Keratinocyte (primary cell): ENCODE measurements around the gene SLC39A13. TPM values are rescaled to one million over a fixed set of nuclear protein-coding genes. Genes with fewer than 3 reads are reported as not detected.

Source experiments
- DNase-seq: peaks from one replicate; pipeline ENCODE4 v3.0.0-alpha.2; 2011; ENCODE audit warnings: low read depth, missing footprints, low spot score
- FAIRE-seq: peaks from 2 replicates; lab custom pipeline; 2011; peaks lifted over from hg19 to GRCh38; lab: Jason Lieb, UNC
- H2AFZ ChIP-seq: 2 replicates; pipeline ENCODE4 v1.6.0; 2012; ENCODE audit warnings: low read length, control low read depth, inconsistent platforms; ENCODE audit not compliant: control insufficient read depth
- H3K27ac ChIP-seq: 2 replicates; pipeline ENCODE4 v1.5.1; 2011; ENCODE audit warnings: low read length; ENCODE audit not compliant: control insufficient read depth, insufficient read depth
- H3K27me3 ChIP-seq: 3 replicates; pipeline ENCODE4 v1.6.0; 2011; ENCODE audit warnings: low read length; ENCODE audit not compliant: control insufficient read depth, insufficient read depth; ENCODE audit errors: extremely low read depth
- H3K36me3 ChIP-seq, 2 experiments: 2 replicates in 1 of 2; 3 replicates in 1 of 2; pipeline ENCODE4 v1.5.1; 2011; ENCODE audit warnings: low read length in 2 of 2, mild to moderate bottlenecking in 1 of 2; ENCODE audit not compliant: control insufficient read depth in 2 of 2, insufficient read depth in 2 of 2; ENCODE audit errors: extremely low read depth in 1 of 2
- H3K4me1 ChIP-seq: 3 replicates; pipeline ENCODE4 v1.5.1; 2011; ENCODE audit warnings: low read length; ENCODE audit not compliant: control insufficient read depth, insufficient read depth; ENCODE audit errors: extremely low read depth
- H3K4me2 ChIP-seq: 3 replicates; pipeline ENCODE4 v1.6.0; 2011; ENCODE audit warnings: low read depth, low read length; ENCODE audit not compliant: control insufficient read depth, insufficient read depth; ENCODE audit errors: extremely low read depth
- H3K4me3 ChIP-seq, 3 experiments: fragments of 200-600 bp in 1 of 3; sonication (generic) in 1 of 3; 2 replicates in 2 of 3; 3 replicates in 1 of 3; pipeline ENCODE4 v1.5.1; 2011 to 2016; ENCODE audit warnings: low read length in 3 of 3, mild to moderate bottlenecking in 3 of 3, control low read depth in 2 of 3, inconsistent platforms in 1 of 3, low read depth in 1 of 3, mixed read lengths in 1 of 3, mixed run types in 1 of 3, moderate library complexity in 1 of 3; ENCODE audit not compliant: control insufficient read depth in 2 of 3, insufficient read depth in 2 of 3; ENCODE audit errors: extremely low read depth in 1 of 3
- H3K79me2 ChIP-seq: 2 replicates; pipeline ENCODE4 v1.6.0; 2012; ENCODE audit warnings: low read length; ENCODE audit not compliant: control insufficient read depth, insufficient read depth
- H3K9ac ChIP-seq: 3 replicates; pipeline ENCODE4 v1.6.0; 2011; ENCODE audit warnings: low read length; ENCODE audit not compliant: control insufficient read depth, insufficient read depth; ENCODE audit errors: extremely low read depth
- H3K9me1 ChIP-seq: 3 replicates; pipeline ENCODE4 v1.6.0; 2011; ENCODE audit warnings: low read length; ENCODE audit not compliant: control insufficient read depth, insufficient read depth; ENCODE audit errors: extremely low read depth
- H3K9me3 ChIP-seq: 2 replicates; pipeline ENCODE4 v1.5.1; 2012; ENCODE audit warnings: low read depth, low read length; ENCODE audit not compliant: control insufficient read depth
- H4K20me1 ChIP-seq: 3 replicates; pipeline ENCODE4 v1.6.0; 2011; ENCODE audit warnings: low read length; ENCODE audit not compliant: control insufficient read depth, insufficient read depth; ENCODE audit errors: extremely low read depth
- EZH2 ChIP-seq: IDR thresholded peaks from one replicate; pipeline ENCODE4 v1.6.1; 2012; ENCODE audit warnings: inconsistent platforms, mild to moderate bottlenecking, low read length, moderate library complexity
- dilution Hi-C: fragments of 300-500 bp; cut with MboI; formaldehyde crosslinking; loops from one replicate; pipeline ENCODE4 v1.7.0; 2020; ENCODE audit warnings: low sequenced_read_pairs; ENCODE audit not compliant: extremely low pct_ligation_motif_present
- polyA plus RNA-seq, 5 experiments: library from polyadenylated mRNA; depleted of rRNA in 3 of 5; stranded (reverse) in 3 of 5; stranded (forward) in 1 of 5; unstranded in 1 of 5; fragments of >200 nt; gene quantifications; 1 replicate in 1 of 5; 2 replicates in 3 of 5; 3 replicates in 1 of 5; pipeline versions ENCODE4 v1.2.1 to v1.2.3, GENCODE V29; 2011 to 2012; ENCODE audit warnings: missing spikeins in 2 of 5, low read depth in 1 of 5, low replicate concordance in 1 of 5
- TF ChIP-seq, protein P1 (sequence below), 3 experiments: IDR thresholded peaks in 1 of 3; conservative IDR thresholded peaks in 1 of 3; optimal IDR thresholded peaks in 1 of 3; 2 replicates in 2 of 3; 3 replicates in 1 of 3; pipeline versions ENCODE3 to v1.5.1; 2011; ENCODE audit warnings: low read length in 3 of 3, mild to moderate bottlenecking in 3 of 3, moderate library complexity in 2 of 3, control low read depth in 1 of 3, inconsistent platforms in 1 of 3; ENCODE audit not compliant: insufficient read depth in 2 of 3; ENCODE audit errors: extremely low read depth in 1 of 3

SLC39A13 gene
- polyA plus RNA-seq, 1 donor (not counting 4 experiments of a cell fraction or from before 2014, with no cell fraction given), result 35.3 TPM

DNA sequence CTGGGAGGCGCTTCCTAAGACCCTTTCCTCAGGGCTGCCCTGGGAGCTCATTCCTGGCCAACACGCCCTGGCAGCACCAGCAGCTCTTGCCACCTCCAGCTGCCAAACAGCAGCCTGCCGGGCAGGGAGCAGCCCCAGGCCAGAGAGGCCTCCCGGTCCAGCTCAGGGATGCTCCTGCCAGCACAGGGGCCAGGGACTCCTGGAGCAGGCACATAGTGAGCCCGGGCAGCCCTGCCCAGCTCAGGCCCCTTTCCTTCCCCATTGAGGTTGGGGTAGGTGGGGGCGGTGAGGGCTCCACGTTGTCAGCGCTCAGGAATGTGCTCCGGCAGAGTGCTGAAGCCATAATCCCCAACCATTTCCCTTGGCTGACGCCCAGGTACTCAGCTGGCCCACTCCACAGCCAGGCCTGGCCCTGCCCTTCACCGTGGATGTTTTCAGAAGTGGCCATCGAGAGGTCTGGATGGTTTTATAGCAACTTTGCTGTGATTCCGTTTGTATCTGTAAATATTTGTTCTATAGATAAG lies 7.6 kb downstream of the SLC39A13 start:
- Histone ChIP-seq H3K27me3 (no peaks in the 10 kb centered on the region), H3K27ac (peak overlapping the region; percentile 34), H3K9ac (no peak overlapping the region), H2AFZ (no peak overlapping the region), H4K20me1 (peaks cover 7% of the 10 kb centered on the region), H3K9me1 (no peaks in the 10 kb centered on the region), H3K4me2 (peak overlapping the region; percentile 20), H3K36me3 (peaks cover 37 to 47% of the 10 kb centered on the region in 2 experiments), H3K9me3 (no peaks in the 10 kb centered on the region), H3K4me1 (peaks cover 20% of the 10 kb centered on the region), H3K4me3 (no peak overlapping the region), H3K79me2 (peaks cover 7% of the 10 kb centered on the region)
- FAIRE-seq, result peak; percentile 95
- dilution Hi-C loops, result no loop called here
- DNase-seq, result no peak
- no peak for TF ChIP-seq EZH2
- TF ChIP-seq, protein P1, sequence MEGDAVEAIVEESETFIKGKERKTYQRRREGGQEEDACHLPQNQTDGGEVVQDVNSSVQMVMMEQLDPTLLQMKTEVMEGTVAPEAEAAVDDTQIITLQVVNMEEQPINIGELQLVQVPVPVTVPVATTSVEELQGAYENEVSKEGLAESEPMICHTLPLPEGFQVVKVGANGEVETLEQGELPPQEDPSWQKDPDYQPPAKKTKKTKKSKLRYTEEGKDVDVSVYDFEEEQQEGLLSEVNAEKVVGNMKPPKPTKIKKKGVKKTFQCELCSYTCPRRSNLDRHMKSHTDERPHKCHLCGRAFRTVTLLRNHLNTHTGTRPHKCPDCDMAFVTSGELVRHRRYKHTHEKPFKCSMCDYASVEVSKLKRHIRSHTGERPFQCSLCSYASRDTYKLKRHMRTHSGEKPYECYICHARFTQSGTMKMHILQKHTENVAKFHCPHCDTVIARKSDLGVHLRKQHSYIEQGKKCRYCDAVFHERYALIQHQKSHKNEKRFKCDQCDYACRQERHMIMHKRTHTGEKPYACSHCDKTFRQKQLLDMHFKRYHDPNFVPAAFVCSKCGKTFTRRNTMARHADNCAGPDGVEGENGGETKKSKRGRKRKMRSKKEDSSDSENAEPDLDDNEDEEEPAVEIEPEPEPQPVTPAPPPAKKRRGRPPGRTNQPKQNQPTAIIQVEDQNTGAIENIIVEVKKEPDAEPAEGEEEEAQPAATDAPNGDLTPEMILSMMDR (optimal IDR thresholded peaks at IDR 0.05 in 1 of 3, IDR thresholded peaks at IDR 0.05 in 1 of 3, conservative IDR thresholded peaks at IDR 0.05 in 1 of 3; ENCODE audit: extremely low read depth in 1 of 3, insufficient read depth in 2 of 3, low read length in 3 of 3), result no peak

DNA sequence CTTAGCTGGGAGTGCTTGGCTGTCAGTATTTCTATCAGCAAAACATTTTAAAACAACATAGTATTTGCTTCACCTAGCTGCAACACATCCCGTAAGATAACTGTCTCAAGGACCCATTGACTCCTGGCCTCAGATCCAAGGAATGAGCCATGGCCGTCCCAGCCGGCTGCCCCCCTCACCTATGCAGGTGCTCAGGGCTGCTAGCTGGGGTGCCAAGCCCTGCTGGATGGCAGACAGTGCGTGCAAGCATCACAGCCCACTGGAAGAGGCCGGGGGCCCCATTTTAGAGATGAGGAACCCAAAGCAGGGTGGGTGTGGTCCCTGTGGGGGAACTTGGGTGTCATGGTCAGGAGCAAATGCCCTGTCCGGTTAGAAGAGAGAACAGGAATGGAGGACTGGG lies 9.3 kb downstream of the SLC39A13 start:
- no peak for DNase-seq
- no peaks in the 10 kb centered on the region for H3K27me3 ChIP-seq
- dilution Hi-C loops, result no loop called here
- H2AFZ ChIP-seq, result no peak overlapping the region
- H3K9ac ChIP-seq, result no peak overlapping the region
- TF ChIP-seq EZH2, result no peak
- no peak for FAIRE-seq
- H3K27ac ChIP-seq, result no peak overlapping the region
- H4K20me1 ChIP-seq, result peaks cover 3% of the 10 kb centered on the region
- H3K9me1 ChIP-seq, result no peaks in the 10 kb centered on the region
- H3K79me2 ChIP-seq, result peaks cover 3% of the 10 kb centered on the region
- peaks cover 36 to 43% of the 10 kb centered on the region in 2 experiments for H3K36me3 ChIP-seq
- H3K9me3 ChIP-seq, result no peaks in the 10 kb centered on the region
- H3K4me1 ChIP-seq, result peaks cover 20% of the 10 kb centered on the region
- no peak overlapping the region for H3K4me2 ChIP-seq
- H3K4me3 ChIP-seq, result no peak overlapping the region
